Measurements from ENCODE around the gene INPP5A.
A peak's percentile ranks its signal among the peaks of the same experiment; 100 is the strongest.
"Not testable (repeated sequence)": the region's sequence is repeated elsewhere in the genome, so short reads cannot be mapped to it uniquely, and the experiment has no call there.

INPP5A gene

DNA sequence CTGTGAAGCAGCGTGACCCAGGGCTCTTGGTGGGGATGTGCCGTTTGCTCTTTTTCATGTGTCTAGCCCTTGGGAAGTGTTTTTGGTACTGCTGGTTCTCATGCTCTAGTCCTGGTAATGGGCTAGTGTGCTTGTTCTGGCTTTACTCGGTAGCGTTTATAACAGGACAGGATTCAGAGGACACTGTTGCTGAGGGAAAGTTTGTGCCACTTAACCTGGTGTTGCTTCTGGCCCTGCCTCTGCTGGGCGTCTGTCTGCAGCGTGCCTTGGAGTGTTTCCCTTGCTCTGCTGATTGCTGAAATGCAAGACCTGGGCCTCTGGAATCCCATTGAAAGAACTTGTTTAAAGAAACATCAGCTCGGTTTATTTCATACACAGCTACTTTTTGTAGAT lies 35.0 kb downstream of the INPP5A start:
- H3K4me1 ChIP-seq (ENCODE audit: control insufficient read depth, low read depth, low read length): peaks cover 7% of the 10 kb centered on the region
- no peaks in the 10 kb centered on the region for H3K36me3 ChIP-seq (ENCODE audit: control insufficient read depth, insufficient read depth, low read length)
- no peak overlapping the region for H3K9ac ChIP-seq (ENCODE audit: low read length)
- H2BK5ac ChIP-seq (ENCODE audit: low read length): peak overlapping the region; percentile 17
- H3K4ac ChIP-seq (ENCODE audit: low read depth, low read length): no peak overlapping the region
- H3K4me3 ChIP-seq (ENCODE audit: low read length): no peak overlapping the region
- no peak overlapping the region for H4K8ac ChIP-seq (ENCODE audit: low read depth, low read length)
- no CpG with 5 or more reads among the region's 7 CpGs for WGBS (ENCODE audit: extremely low coverage, insufficient coverage, low lambda C conversion rate)
- DNase-seq: peak; percentile 77
- H3K79me1 ChIP-seq (ENCODE audit: low read length): no peaks in the 10 kb centered on the region
- no peak overlapping the region for H2BK120ac ChIP-seq (ENCODE audit: low read depth, low read length)
- H3K4me2 ChIP-seq (ENCODE audit: low read length): no peak overlapping the region
- H3K27me3 ChIP-seq (ENCODE audit: insufficient read depth, low read length, poor library complexity): no peaks in the 10 kb centered on the region
- H3K23ac ChIP-seq (ENCODE audit: low read length): no peak overlapping the region
- peak overlapping the region; percentile 19 for H3K18ac ChIP-seq (ENCODE audit: low read length)
- no peak overlapping the region for H4K5ac ChIP-seq (ENCODE audit: low read length)
- peak overlapping the region; percentile 66 for H3K27ac ChIP-seq (ENCODE audit: low read depth, low read length)
- peak overlapping the region; percentile 65 for H3K56ac ChIP-seq (ENCODE audit: low read length)
- H2AK5ac ChIP-seq (ENCODE audit: low read length): no peak overlapping the region
- H2BK15ac ChIP-seq (replicated peaks; ENCODE audit: low read depth): no peak overlapping the region
- H3K79me2 ChIP-seq (ENCODE audit: control insufficient read depth, insufficient read depth, low read length): no peaks in the 10 kb centered on the region

GRCh38 chr10:132572946-132573345 lies 35.4 kb downstream of the INPP5A start:
- not testable (repeated sequence) for H3K18ac ChIP-seq (ENCODE audit: low read length); H3K4me3 ChIP-seq (ENCODE audit: low read length); H3K79me2 ChIP-seq (ENCODE audit: control insufficient read depth, insufficient read depth, low read length); H2BK120ac ChIP-seq (ENCODE audit: low read depth, low read length); DNase-seq; H3K4me1 ChIP-seq (ENCODE audit: control insufficient read depth, low read depth, low read length); H2BK5ac ChIP-seq (ENCODE audit: low read length); H4K8ac ChIP-seq (ENCODE audit: low read depth, low read length); H3K56ac ChIP-seq (ENCODE audit: low read length); H3K79me1 ChIP-seq (ENCODE audit: low read length); H3K36me3 ChIP-seq (ENCODE audit: control insufficient read depth, insufficient read depth, low read length); H2AK5ac ChIP-seq (ENCODE audit: low read length); H3K9ac ChIP-seq (ENCODE audit: low read length); H3K23ac ChIP-seq (ENCODE audit: low read length); H4K5ac ChIP-seq (ENCODE audit: low read length); H3K4me2 ChIP-seq (ENCODE audit: low read length); H3K27ac ChIP-seq (ENCODE audit: low read depth, low read length); H3K4ac ChIP-seq (ENCODE audit: low read depth, low read length); H3K27me3 ChIP-seq (ENCODE audit: insufficient read depth, low read length, poor library complexity); H2BK15ac ChIP-seq (replicated peaks; ENCODE audit: low read depth)
- WGBS (ENCODE audit: extremely low coverage, insufficient coverage, low lambda C conversion rate): 100% methylated on average over 8 of the region's 12 CpGs

GRCh38 chr10:132574288-132574687 lies 36.7 kb downstream of the INPP5A start:
- no peak overlapping the region for H3K4me2 ChIP-seq (ENCODE audit: low read length)
- no peak overlapping the region for H4K8ac ChIP-seq (ENCODE audit: low read depth, low read length)
- no peak overlapping the region for H3K27ac ChIP-seq (ENCODE audit: low read depth, low read length)
- H3K18ac ChIP-seq (ENCODE audit: low read length): no peak overlapping the region
- no peak overlapping the region for H4K5ac ChIP-seq (ENCODE audit: low read length)
- DNase-seq: no peak
- peaks cover 7% of the 10 kb centered on the region for H3K4me1 ChIP-seq (ENCODE audit: control insufficient read depth, low read depth, low read length)
- H2BK120ac ChIP-seq (ENCODE audit: low read depth, low read length): no peak overlapping the region
- no peak overlapping the region for H3K9ac ChIP-seq (ENCODE audit: low read length)
- WGBS (ENCODE audit: extremely low coverage, insufficient coverage, low lambda C conversion rate): 100% methylated on average over 6 of the region's 8 CpGs
- H3K56ac ChIP-seq (ENCODE audit: low read length): peak overlapping the region; percentile 60
- no peaks in the 10 kb centered on the region for H3K79me1 ChIP-seq (ENCODE audit: low read length)
- H3K23ac ChIP-seq (ENCODE audit: low read length): no peak overlapping the region
- no peak overlapping the region for H2BK15ac ChIP-seq (replicated peaks; ENCODE audit: low read depth)
- no peaks in the 10 kb centered on the region for H3K27me3 ChIP-seq (ENCODE audit: insufficient read depth, low read length, poor library complexity)
- H3K79me2 ChIP-seq (ENCODE audit: control insufficient read depth, insufficient read depth, low read length): no peaks in the 10 kb centered on the region
- H2AK5ac ChIP-seq (ENCODE audit: low read length): no peak overlapping the region
- no peak overlapping the region for H3K4ac ChIP-seq (ENCODE audit: low read depth, low read length)
- no peaks in the 10 kb centered on the region for H3K36me3 ChIP-seq (ENCODE audit: control insufficient read depth, insufficient read depth, low read length)
- H2BK5ac ChIP-seq (ENCODE audit: low read length): no peak overlapping the region
- H3K4me3 ChIP-seq (ENCODE audit: low read length): no peak overlapping the region

DNA sequence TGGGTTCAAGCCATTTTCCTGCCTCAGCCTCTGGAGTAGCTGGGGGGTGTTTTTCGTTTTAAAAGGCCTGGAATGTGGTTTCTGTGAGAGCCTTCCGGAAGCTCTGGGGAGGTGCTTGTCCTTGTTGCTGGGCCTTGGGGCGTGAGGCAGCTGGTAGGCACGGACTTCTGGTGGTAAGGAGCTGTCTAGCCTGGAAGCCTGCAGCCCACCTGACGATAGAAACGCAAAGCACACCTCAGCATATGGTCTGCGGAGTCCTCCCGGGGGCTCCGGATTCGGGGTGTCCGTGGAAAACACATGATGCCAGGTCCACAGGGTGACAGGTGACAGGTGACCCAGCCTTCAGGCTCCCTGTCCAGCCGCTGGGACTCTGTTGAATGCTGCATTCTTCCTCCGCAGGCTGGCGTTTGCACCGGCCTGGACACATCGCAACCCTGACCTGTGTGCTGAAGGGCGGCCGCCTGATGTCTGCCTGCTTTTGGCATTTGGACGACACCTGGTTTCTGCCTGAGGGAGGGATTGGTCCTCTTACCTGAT lies 37.3 kb downstream of the INPP5A start:
- no CpG with 5 or more reads among the region's 19 CpGs for WGBS (ENCODE audit: extremely low coverage, insufficient coverage, low lambda C conversion rate)
- Histone ChIP-seq H2BK5ac (ENCODE audit: low read length) (no peak overlapping the region), H3K9ac (ENCODE audit: low read length) (no peak overlapping the region), H3K27ac (ENCODE audit: low read depth, low read length) (no peak overlapping the region), H2BK120ac (ENCODE audit: low read depth, low read length) (no peak overlapping the region), H3K4me1 (ENCODE audit: control insufficient read depth, low read depth, low read length) (peaks cover 7% of the 10 kb centered on the region), H3K79me2 (ENCODE audit: control insufficient read depth, insufficient read depth, low read length) (no peaks in the 10 kb centered on the region), H3K4me3 (ENCODE audit: low read length) (no peak overlapping the region), H3K18ac (ENCODE audit: low read length) (no peak overlapping the region), H3K36me3 (ENCODE audit: control insufficient read depth, insufficient read depth, low read length) (no peaks in the 10 kb centered on the region), H4K5ac (ENCODE audit: low read length) (no peak overlapping the region), H3K4ac (ENCODE audit: low read depth, low read length) (no peak overlapping the region), H4K8ac (ENCODE audit: low read depth, low read length) (no peak overlapping the region), H2AK5ac (ENCODE audit: low read length) (no peak overlapping the region), H3K23ac (ENCODE audit: low read length) (no peak overlapping the region), H2BK15ac (replicated peaks; ENCODE audit: low read depth) (no peak overlapping the region), H3K79me1 (ENCODE audit: low read length) (no peaks in the 10 kb centered on the region), H3K56ac (ENCODE audit: low read length) (peak overlapping the region; percentile 5), H3K4me2 (ENCODE audit: low read length) (no peak overlapping the region), H3K27me3 (ENCODE audit: insufficient read depth, low read length, poor library complexity) (no peaks in the 10 kb centered on the region)
- peak; percentile 89 for DNase-seq

DNA sequence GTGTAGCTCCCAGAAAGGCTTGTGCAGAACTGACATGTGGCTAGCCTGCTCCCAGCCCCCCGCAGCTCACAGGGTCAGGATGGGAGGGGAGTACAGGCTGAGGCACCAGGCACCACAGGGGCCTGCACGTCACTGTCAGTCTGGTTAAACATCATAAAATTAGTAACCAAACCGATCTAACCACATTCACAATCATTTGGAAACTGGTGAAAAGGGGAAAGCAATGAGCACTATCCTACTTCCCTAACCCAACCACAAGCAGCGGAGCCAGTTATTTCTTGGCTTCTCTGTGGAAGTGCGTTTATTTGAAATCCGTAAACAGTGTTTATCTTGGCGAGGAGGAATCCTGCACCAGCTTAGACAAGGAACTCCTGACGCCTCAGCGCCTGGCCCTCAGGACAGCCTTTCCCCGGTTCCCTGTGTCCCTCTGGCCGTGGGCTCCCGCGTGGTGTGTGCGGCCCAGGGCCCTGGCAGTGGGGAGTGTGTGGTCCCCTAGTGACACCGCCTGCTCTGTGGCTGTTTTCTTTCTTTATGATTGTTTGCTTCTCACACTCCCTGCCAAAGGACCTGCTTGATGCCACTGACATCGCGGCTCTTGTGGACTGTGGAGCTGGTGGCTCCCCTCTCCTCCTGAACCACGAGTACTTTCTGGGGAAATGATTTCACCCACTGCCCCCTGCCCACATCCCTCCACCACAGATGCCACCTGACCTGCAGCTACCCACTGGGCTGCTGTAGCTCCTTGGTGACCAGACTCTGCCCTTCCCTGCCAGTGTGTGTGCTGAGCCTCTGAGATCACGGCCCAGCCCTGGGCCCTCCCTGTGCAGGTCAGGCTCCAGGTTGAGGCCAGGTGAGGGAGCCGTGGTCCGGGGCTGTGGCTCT lies 38.0 kb downstream of the INPP5A start:
- no peak overlapping the region for H2BK15ac ChIP-seq (replicated peaks; ENCODE audit: low read depth)
- no peak overlapping the region for H3K4me2 ChIP-seq (ENCODE audit: low read length)
- H4K5ac ChIP-seq (ENCODE audit: low read length): no peak overlapping the region
- H2AK5ac ChIP-seq (ENCODE audit: low read length): no peak overlapping the region
- WGBS (ENCODE audit: extremely low coverage, insufficient coverage, low lambda C conversion rate): no CpG with 5 or more reads among the region's 21 CpGs
- H3K9ac ChIP-seq (ENCODE audit: low read length): no peak overlapping the region
- H3K27me3 ChIP-seq (ENCODE audit: insufficient read depth, low read length, poor library complexity): no peaks in the 10 kb centered on the region
- no peak overlapping the region for H4K8ac ChIP-seq (ENCODE audit: low read depth, low read length)
- H2BK120ac ChIP-seq (ENCODE audit: low read depth, low read length): no peak overlapping the region
- no peak overlapping the region for H3K18ac ChIP-seq (ENCODE audit: low read length)
- H3K36me3 ChIP-seq (ENCODE audit: control insufficient read depth, insufficient read depth, low read length): no peaks in the 10 kb centered on the region
- no peak overlapping the region for H3K27ac ChIP-seq (ENCODE audit: low read depth, low read length)
- H3K79me2 ChIP-seq (ENCODE audit: control insufficient read depth, insufficient read depth, low read length): no peaks in the 10 kb centered on the region
- peaks cover 7% of the 10 kb centered on the region for H3K4me1 ChIP-seq (ENCODE audit: control insufficient read depth, low read depth, low read length)
- no peak overlapping the region for H3K4ac ChIP-seq (ENCODE audit: low read depth, low read length)
- no peak overlapping the region for H3K4me3 ChIP-seq (ENCODE audit: low read length)
- H3K56ac ChIP-seq (ENCODE audit: low read length): no peak overlapping the region
- no peaks in the 10 kb centered on the region for H3K79me1 ChIP-seq (ENCODE audit: low read length)
- H3K23ac ChIP-seq (ENCODE audit: low read length): no peak overlapping the region
- DNase-seq: no peak
- H2BK5ac ChIP-seq (ENCODE audit: low read length): no peak overlapping the region

Data from mesendoderm (in vitro differentiated cells).